HG03565 (cell line): ENCODE data around the gene IQGAP2.

ENCODE experiments used
- ATAC-seq: cut with Tn5 transposase; IDR thresholded peaks from one replicate; pipeline ENCODE4 v1.9.1; 2021; ENCODE audit warnings: mild to moderate bottlenecking, moderate library complexity; ENCODE audit not compliant: unreplicated experiment

The IQGAP2 gene

GRCh38 chr5:76473009-76473336 lies 69.9 kb downstream of the IQGAP2 start:
- ATAC-seq: no peak

DNA sequence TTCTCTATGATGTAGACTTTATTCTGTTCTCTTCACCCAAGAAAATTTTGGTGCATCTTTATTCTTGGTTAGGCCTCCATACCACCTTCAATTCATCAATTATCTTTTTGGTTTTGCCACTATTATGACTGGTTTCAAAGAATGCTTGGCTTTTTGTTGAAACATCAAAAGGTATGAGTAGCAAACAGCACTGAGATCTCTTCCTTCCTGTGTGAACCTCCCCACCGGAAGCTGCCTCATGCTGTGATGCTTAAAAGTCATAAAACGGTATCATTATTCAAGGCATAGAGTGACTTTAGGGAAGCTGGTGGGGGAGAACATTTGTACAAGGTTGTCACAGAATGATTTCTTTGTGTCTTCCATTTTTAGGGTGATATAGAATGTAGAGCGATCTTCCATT lies 70.6 kb downstream of the IQGAP2 start:
- ATAC-seq: no peak

GRCh38 chr5:76474377-76474776 lies 71.3 kb downstream of the IQGAP2 start:
- ATAC-seq: no peak

DNA sequence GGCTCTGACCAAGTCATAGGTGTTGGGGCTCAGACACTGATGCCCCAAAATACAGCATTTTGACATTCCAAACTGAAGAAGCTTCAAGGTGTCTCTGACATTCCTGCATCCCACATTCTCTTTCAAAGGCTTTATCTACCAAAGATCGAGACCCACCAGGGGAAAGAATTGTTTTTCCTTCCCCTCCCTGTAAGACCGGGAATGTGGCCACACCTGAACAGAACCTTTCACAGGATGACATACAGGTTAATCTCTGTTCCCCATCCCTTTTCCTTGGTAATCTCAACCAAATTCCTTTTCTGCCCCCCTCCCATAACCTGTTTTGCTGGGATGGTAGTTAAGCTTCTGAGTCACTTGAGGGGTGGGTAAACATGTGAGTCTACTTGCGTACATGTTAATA lies 72.3 kb downstream of the IQGAP2 start:
- no peak for ATAC-seq

GRCh38 chr5:76475936-76476335 lies 72.9 kb downstream of the IQGAP2 start:
- ATAC-seq: no peak

- no peak for ATAC-seq
These were observed 73.5 kb downstream of the IQGAP2 start for GRCh38 chr5:76476474-76477038.

DNA sequence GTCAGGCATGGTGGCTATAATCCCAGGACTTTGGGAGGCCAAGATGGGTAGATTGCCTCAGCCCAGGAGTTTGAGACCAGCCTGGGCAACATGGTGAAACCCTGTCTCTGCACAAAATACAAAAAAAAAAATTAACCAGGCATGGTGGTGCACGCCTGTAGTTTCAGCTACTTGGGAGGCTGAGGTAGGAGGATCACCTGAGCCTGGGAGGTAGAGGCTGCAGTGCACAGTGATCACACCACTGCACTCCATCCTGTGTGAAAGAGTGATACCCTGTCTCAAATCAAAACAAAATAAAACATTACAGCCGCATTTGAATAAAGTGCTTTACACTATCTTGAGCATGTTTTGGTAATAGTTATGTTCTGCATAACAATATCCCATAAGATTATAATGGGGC lies 74.0 kb downstream of the IQGAP2 start:
- no peak for ATAC-seq

DNA sequence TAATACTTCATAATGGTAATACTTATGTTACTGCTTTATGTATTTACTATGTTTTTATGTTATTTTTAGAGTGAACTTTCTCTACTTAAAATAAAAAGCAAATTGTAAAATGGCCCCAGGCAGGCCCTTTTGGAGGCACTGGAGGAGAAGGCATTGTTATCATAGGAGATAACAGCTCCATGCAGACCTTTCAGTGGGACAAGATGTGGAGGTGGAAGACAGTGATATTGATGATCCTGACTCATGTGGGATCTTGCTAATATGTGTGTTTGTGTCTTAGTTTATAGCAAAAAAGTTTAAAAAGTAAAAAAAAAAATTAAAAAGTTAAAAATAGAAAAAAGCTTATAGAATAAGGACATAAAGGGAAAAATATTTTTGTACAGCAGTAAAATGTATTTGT lies 74.5 kb downstream of the IQGAP2 start:
- ATAC-seq: no peak

GRCh38 chr5:76479281-76479680 lies 76.2 kb downstream of the IQGAP2 start:
- ATAC-seq: no peak

GRCh38 chr5:76479973-76480667 lies 77.0 kb downstream of the IQGAP2 start:
- no peak for ATAC-seq

GRCh38 chr5:76482984-76483383 lies 79.9 kb downstream of the IQGAP2 start:
- no peak for ATAC-seq

DNA sequence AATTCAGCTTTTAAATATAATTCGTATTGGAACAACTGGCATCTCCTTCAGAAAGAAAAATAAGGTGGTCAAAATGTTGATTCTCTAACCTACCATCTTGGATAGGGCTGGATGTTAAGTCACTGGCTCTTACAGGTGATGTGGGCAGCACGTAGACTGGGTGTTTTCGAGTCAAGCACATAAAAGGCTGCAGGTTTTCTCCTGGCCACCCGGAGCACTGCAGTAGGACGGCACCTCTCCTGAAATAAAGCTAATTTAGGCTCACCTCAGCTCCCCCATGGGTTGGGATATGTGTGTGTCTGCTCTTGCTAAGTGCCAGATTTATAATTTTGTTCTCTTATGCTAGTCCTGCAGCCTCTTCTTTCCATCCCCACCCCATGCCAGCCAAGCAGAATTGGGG lies 80.3 kb downstream of the IQGAP2 start:
- no peak for ATAC-seq

GRCh38 chr5:76483881-76484280 lies 80.8 kb downstream of the IQGAP2 start:
- no peak for ATAC-seq

- no peak for ATAC-seq
These were observed 82.4 kb downstream of the IQGAP2 start for GRCh38 chr5:76485511-76485910.

- ATAC-seq: no peak
These were observed 84.3 kb downstream of the IQGAP2 start for GRCh38 chr5:76487386-76487785.

- ATAC-seq: no peak
These were observed 84.7 kb downstream of the IQGAP2 start for GRCh38 chr5:76487821-76488220.

- no peak for ATAC-seq
These were observed 85.9 kb downstream of the IQGAP2 start for GRCh38 chr5:76488969-76489368.

- no peak for ATAC-seq
These were observed 87.0 kb downstream of the IQGAP2 start for GRCh38 chr5:76489877-76490688.

GRCh38 chr5:76490960-76491359 lies 87.9 kb downstream of the IQGAP2 start:
- no peak for ATAC-seq

GRCh38 chr5:76492819-76493189 lies 89.7 kb downstream of the IQGAP2 start:
- ATAC-seq: no peak

DNA sequence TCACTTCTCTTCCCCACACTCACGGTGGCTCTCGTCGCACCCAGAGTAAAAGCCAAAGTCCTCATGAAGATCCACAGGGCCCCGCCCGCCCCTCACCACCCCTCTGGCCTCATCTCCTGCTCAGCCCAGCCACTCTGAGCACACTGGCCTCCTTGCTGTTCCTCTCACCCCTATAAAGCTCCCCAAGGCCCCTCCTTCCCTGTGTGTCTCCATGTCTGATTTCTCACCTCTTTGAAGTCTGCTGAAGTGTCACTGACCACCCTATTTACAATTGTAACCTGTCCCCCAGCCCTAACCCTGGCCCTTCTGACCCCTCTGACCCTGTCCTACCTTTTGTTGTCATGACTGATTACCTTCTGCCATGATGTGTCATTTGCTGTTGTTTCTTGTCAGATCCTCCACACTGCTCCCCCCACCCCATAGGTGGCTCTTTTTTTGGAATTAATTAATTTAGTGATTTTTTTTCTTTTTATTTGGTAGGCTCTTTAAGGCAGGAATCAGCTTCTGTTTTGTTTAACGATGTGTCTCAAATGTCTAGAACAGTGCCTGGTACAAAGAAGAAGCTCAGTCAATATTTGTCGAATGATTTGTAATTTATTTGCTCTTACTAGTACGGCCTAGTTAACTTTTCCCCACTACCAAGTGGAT lies 90.2 kb downstream of the IQGAP2 start:
- ATAC-seq: no peak

DNA sequence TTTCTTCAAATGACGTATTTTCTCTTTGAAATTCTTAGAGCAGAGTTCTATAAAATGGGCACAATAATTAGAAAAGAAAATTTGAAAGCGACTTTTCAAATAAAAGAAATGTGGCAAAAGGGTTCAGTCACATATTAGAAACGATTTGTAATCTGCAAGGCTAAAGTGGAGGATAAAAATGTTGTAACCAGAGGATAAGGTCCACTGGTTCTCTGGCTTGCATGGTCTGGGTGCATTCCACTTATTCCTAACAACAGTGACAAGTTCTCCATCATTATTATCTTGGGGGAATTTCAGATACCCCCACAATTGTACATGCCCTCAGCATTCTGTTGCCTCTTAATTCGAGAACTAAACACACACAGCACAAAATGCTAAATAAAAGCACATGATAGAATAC lies 91.1 kb downstream of the IQGAP2 start:
- no peak for ATAC-seq
